PC-9 (cell line): ENCODE measurements around the gene FLAD1.

Experiments used
- EZH2 ChIP-seq: fragments of 200-600 bp; sonication (generic); IDR thresholded peaks from 2 replicates; pipeline ENCODE4 v1.8.0; 2017; ENCODE audit warnings: antibody characterized with exemption, low read depth
- TF ChIP-seq, protein P1 (sequence below): fragments of 200-600 bp; sonication (generic); conservative IDR thresholded peaks from 2 replicates; pipeline ENCODE4 v1.6.1; 2017; ENCODE audit warnings: mixed run types, antibody characterized with exemption, mild to moderate bottlenecking, moderate library complexity

DNA sequence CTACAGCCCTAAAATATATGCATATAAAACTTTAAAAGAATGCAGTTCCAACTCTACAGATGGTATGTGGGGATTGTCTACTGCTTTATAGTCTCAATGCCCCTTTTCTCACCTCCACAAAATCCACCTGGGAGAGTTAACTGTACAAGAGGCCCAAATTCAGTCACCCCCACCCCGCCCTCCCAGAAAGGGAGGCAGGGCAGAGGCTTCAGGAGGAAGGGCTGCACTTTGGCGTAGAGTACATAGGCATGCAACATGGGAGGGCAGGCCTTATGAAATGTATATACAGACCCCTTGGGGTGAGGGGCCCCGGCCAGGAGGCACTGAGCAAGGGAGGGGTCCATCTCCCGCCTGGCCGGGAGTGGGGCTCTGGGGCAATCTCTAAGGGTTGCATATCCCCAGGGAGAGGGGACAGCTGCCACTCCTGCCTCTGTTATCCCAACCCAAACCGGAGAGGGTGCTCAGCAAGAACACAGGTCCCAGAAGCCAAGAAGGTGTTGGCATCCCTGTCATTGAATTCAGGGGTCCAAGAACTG is 20.3 kb upstream of the FLAD1 start:
- TF ChIP-seq, protein P1, sequence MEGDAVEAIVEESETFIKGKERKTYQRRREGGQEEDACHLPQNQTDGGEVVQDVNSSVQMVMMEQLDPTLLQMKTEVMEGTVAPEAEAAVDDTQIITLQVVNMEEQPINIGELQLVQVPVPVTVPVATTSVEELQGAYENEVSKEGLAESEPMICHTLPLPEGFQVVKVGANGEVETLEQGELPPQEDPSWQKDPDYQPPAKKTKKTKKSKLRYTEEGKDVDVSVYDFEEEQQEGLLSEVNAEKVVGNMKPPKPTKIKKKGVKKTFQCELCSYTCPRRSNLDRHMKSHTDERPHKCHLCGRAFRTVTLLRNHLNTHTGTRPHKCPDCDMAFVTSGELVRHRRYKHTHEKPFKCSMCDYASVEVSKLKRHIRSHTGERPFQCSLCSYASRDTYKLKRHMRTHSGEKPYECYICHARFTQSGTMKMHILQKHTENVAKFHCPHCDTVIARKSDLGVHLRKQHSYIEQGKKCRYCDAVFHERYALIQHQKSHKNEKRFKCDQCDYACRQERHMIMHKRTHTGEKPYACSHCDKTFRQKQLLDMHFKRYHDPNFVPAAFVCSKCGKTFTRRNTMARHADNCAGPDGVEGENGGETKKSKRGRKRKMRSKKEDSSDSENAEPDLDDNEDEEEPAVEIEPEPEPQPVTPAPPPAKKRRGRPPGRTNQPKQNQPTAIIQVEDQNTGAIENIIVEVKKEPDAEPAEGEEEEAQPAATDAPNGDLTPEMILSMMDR, result no peak
- TF ChIP-seq EZH2, result no peak
